KG1 (cell line): ENCODE measurements around the gene LTBP1.
"Not testable (repeated sequence)": the region's sequence is repeated elsewhere in the genome, so short reads cannot be mapped to it uniquely, and the experiment has no call there.

ENCODE experiments used
- DNase-seq: peaks from one replicate; lab custom pipeline; 2025; lab: John Stamatoyannopoulos, UW

Gene LTBP1, protein sequence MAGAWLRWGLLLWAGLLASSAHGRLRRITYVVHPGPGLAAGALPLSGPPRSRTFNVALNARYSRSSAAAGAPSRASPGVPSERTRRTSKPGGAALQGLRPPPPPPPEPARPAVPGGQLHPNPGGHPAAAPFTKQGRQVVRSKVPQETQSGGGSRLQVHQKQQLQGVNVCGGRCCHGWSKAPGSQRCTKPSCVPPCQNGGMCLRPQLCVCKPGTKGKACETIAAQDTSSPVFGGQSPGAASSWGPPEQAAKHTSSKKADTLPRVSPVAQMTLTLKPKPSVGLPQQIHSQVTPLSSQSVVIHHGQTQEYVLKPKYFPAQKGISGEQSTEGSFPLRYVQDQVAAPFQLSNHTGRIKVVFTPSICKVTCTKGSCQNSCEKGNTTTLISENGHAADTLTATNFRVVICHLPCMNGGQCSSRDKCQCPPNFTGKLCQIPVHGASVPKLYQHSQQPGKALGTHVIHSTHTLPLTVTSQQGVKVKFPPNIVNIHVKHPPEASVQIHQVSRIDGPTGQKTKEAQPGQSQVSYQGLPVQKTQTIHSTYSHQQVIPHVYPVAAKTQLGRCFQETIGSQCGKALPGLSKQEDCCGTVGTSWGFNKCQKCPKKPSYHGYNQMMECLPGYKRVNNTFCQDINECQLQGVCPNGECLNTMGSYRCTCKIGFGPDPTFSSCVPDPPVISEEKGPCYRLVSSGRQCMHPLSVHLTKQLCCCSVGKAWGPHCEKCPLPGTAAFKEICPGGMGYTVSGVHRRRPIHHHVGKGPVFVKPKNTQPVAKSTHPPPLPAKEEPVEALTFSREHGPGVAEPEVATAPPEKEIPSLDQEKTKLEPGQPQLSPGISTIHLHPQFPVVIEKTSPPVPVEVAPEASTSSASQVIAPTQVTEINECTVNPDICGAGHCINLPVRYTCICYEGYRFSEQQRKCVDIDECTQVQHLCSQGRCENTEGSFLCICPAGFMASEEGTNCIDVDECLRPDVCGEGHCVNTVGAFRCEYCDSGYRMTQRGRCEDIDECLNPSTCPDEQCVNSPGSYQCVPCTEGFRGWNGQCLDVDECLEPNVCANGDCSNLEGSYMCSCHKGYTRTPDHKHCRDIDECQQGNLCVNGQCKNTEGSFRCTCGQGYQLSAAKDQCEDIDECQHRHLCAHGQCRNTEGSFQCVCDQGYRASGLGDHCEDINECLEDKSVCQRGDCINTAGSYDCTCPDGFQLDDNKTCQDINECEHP (N-terminal part only)

DNA sequence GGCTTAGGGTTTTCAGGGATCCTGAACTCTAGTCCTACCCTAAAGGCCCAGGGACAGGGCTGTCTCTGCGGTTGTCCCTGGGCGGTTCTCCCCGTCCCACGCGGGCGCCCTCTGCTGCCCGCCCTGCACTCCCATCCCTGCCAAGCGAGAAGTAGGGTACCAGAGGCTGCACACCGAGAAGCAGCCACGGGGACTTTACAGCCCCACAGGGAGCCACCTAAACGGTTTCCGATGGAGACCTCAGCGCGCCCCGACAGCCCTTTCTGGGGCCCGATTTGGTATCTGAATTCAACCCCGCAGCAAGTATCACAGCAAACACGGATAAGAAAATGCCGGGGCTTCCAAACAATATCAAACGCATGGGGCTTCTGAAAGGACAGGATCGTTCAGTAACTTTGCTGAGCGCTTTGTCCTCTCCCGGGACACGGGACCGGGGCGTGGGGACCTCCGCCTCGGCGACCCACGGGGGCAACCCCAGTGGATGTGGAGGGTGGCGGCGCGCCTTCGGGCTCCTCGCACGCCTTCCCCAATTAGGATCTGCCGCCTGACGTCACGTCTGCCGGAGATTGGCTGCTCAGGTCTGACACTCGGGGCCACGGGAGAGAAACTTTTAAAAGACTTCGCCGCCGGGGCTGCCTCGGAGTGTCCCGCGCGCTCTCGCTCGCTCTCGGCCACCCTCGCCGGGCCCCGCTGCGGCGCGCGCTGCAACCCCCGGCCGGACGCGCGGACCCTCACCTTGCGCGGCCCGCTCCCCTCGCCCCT, at the start of gene LTBP1:
Gene LTBP1 (plus strand): TSS at position 640 of the 762 bp plus-strand sequence. CDS start 372 bp downstream, outside the sequence.
- peak; percentile 14 for DNase-seq

DNA sequence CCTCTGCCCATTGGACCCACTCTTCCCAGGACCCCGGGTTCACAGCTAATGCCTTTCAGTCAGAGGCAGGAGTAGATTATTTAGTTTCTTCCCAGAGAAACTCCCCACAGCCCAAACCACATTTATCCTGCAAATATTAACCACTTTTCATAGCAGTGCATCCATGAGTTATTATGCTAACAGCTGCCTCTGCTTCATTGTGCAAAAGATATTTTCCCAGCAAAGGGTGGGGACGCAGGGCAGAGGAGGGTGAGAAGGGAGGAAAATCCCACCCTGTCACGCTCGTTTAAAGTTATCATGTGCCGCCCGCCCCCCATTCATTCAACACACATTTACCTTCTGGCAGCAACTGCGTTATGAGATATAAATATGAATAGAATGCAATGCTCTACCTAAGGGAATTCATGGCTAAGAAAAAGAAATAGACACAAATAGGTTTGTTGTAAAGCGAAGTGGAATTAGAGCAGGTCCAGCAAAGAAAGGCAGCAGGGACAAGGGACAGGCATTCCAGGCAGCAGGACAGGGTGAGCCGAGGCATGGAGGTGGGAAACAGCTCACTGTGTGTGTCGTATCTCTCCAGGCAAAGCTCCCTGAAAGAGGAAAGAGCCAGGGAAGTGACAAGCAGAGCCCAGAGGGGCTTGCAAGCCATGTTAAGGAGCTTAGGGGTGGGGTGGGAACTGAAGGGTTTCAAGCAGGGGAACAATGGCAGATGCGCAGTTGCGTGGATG, 46.3 kb upstream of the LTBP1 start:
- DNase-seq = no peak

DNA sequence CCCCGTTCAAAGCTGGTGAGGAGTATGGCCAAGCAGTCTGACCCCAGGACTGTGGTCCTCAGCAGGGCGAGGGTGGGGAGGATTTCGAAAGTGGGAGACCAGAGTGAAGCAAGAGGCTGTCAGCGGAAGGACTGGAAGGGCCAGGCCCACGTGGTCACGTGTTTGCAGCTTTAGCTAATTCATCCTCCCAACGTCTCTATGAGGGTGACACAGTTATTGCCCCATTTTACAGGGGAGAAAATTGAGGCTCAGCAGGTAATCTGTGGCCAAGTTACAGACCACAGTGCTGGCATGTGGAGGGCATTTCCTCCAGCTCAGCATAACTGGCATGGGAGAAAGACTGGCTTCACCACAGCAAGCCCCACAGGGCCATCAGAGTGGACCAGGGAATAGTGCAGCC, 45.4 kb upstream of the LTBP1 start:
- no peak for DNase-seq

DNA sequence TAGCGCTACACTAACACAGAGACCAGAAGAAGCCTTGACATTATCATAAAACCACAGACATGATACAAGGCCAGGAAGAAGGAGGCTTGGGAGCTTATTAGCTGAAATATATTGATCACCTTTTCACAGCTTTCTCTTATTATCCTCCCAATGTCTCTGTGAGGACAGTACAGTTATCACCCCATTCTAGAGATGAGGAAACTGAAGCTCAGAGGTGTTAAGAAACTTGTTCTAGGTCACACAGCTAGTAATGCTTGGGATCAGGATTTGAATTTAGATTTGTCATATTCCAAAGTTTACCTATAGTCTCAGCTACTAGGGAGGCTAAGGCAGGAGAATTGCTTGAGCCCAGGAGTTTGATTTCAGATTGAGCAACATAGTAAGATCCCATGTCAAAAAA, 44.6 kb upstream of the LTBP1 start:
- no peak for DNase-seq

DNA sequence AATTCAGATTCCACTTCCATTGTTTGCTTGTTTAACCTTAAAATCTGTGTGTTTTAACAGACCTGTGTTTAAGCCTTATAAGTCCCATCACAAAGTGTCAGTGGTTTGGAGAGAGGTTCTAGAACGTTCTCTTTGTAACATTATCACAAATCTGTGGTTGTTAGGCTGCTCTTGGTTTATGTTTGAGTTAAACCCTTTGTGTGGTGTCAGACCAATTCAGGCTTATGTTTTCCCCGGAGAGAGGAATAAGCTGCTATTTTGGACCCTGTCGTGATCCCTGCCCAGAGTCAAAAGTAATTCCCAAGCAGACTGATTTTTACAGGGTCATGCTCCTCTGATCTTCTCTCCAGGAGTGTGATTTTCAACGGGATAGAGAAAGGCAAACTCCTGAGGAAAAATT, 43.8 kb upstream of the LTBP1 start:
- no peak for DNase-seq

DNA sequence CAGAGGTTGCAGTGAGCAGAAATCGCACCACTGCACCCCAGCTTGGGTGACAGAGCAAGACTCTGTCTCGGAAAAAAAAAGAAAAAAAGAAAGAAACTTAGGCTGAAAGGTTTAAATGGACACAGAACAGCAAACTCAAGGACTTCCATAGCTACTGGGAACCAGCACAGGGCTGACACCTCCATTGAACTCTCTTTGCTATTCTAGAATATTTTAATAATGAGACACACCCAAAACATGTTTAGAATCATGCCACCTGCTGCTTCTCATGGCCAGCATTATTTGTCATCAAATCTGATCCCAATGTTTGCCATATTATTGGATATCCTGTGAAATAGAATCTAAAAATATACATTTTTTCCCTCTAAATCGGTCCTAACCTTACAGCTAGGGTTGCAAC, 42.7 kb upstream of the LTBP1 start:
- DNase-seq = no peak

DNA sequence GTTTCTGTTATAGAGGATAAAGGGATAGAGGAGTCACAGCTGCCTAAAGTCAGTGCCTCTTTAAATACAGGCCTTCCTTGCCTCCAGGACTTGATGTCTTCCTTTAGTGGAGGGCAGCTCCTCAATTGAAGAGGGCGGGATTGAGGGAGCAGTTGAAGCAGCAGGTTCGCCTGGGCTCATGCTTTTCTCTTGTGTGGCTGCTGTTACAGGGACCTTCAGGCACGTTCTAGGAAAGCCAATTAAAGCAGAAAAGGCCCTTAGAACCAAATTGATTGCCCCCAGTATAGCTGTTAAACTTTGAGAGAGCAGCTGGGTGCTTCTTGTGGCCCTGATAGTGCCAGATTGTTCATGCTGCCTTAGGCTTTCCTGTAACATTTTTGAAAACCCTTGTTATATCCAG, 42.0 kb upstream of the LTBP1 start:
- no peak for DNase-seq

DNA sequence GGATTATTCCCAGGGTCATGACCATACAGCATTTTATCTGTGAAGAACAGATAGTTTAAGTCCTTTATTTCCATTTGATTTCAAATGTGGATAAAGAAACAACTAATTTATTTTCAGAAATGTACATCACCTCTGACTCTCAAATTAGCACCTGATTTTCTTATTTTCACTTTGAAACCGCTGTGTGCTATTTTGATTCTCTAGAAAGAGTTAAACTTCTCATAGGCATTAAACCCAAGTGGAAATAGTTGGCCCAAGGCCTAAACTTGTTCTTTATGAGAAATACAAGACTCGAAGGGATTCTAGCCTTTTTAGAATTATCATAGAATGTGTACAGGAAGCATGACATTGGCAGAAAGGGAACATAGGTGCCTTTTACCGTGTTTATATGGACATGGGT, 41.5 kb upstream of the LTBP1 start:
- DNase-seq = no peak

DNA sequence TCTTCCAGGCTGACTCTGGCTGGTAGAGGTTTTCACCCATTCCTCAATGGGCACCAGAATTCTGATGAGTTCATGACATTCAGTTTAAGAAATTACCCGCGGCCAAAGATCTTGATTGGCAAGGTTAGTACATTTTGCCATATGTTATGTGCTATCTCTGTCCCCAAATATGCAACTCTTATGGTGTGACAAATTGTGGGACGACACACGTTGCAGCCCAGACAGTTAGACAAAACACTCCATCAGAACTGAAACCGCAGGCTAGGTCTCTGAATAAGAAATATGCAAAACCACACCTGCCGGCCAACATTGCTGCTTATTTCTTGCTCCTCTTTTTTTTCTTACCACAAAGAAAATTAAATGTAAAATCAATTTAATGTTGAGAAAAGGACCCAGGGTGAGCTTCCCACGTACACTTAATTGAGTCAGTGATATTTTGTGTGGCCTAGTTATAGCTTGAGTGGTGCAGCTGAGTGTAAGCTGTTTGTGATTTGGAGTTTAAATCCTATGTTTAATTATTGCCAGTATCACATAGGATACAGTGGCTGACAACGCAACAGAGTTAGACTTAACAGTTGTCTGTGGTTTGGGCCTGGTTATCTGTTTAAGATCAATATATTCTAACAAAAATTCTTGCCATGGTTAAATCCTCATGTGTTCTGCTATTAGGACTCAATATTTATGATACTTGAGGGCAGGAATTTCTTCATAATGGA, 35.7 kb upstream of the LTBP1 start:
- DNase-seq = no peak

DNA sequence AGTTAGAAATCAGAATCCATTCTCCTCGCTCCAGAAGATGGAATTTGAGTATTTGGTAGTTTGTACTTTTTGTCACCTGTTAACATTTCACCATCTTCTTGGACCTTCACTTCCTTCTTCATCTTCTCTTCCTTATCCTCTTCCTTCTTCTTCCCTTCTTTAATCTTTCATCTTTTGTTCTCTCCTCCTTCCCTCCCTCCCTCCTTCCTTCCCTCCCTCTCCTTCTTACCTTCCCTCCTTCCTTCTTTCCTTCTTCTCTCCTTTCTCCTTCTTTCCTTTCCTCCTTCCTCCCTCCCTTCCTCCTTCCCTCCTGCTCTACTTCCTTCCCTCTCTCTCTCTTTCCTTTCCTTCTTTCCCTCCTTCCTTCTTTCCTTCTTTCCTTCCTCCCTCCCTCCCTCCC, 31.1 kb upstream of the LTBP1 start:
- DNase-seq = no peak

DNA sequence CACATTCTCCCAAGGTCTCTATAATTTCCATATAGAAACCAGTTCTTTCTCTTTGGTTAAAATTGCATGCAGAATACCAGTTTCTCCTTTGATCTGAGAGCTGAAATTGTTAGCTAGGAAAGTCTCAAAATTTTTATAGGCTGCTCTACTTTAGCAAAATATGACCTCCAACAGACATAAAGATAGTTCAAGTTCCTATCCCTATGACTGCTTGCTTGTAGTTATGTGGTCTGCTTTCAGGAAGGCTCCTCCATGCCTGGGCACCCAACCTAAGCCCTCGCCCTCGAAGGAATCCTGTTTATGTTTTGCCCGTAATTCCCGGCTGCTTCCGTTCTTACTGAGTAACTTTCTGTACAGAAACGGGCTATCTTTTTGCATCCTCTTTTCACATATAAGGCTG, 28.0 kb upstream of the LTBP1 start:
- DNase-seq = no peak

DNA sequence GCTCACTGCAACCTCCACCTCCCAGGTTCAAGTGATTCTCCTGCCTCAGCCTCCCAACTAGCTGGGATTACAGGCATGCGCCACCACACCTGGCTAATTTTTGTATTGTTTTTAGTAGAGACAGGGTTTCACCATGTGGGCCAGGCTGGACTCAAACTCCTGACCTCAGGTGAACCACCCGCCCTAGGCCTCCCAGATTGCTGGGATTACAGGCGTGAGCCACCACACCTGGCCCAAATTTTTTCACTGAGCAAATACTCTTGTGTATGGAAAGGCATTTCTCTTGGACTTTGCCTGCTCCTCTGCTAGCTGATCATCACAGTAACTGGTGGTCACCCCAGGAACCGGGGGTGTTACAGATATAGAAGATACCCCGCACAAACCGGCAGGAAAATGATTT, 26.9 kb upstream of the LTBP1 start:
- not testable (repeated sequence) for DNase-seq

DNA sequence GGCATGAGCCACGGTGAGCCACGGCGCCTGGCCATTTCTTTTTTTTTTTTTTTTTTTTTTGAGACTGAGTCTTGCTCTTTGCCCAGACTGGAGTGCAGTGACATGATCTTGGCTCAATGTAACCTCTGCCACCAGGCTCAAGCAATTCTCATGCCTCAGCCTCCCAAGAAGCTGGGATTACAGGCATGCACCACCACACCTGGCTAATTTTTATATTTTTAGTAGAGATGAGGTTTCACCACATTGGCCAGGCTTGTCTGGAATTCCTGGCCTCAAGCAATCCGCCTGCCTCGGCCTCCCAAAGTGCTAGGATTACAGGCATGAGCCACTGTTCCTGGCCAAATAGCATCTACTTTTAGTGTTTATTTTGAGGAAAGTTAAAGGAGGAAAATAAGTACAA, 25.3 kb upstream of the LTBP1 start:
- not testable (repeated sequence) for DNase-seq

DNA sequence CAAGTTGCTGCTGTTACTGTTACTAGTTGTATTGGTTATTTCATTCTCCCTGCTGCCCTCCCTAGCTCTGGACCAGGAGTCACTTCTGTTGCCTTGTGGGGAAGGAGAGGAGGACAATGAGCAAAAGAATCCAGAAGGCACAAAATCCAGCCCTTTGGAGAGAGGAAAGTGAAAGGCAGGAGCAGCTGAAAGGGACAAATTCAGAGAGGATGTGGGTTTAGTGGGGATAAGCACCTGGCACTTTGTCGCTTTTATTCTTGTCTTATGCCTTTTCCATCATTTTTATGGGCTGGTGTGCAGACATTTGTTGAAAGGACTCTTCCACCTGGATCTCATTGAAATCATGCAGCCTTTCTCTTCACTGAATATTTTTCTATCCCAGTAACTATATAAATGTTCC, 24.3 kb upstream of the LTBP1 start:
- DNase-seq = no peak

DNA sequence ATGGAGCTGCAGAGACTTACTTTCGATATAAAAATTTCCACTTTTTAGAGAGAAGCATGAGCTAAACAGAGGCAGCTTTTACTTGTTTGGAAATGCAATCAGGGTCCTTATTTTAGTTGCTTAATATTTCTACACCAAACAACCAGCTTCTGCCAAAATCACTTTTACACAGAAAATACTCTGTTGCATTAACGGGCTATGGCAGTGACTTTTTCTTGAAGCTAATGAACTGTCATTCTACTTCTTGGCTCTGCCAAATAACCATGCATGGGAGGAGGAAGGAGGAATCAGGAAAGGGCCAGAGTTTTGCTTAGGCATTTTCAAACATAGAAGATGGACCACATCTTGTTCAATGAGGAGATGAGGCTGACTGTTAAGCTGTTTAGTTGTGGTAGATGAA, 23.6 kb upstream of the LTBP1 start:
- DNase-seq = no peak

DNA sequence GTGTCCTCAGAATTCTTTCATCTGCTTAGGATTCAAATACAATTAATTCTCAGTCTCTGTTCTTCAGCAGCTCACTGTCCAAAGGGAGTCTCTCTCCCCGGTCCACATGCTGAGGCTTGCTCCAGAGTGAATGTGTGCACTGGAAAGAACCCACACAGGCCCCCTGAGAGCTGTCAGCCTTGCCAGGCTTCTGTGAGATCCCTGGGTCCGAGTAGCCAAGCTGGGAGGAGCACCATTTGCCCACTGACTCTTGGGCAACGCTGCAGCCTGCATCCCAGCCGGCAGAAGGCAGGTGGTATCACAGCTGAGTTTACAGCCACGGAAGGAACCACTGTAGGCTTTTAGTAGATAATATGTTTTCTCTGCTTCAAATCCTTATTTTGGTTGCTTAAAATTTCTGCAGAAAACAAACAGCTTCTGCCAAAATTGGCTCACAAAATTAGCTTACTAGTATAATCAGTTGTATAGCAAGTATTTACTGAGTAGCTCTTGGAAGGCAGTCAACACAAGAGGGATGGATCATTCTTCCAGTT, 21.4 kb upstream of the LTBP1 start:
- DNase-seq = no peak

DNA sequence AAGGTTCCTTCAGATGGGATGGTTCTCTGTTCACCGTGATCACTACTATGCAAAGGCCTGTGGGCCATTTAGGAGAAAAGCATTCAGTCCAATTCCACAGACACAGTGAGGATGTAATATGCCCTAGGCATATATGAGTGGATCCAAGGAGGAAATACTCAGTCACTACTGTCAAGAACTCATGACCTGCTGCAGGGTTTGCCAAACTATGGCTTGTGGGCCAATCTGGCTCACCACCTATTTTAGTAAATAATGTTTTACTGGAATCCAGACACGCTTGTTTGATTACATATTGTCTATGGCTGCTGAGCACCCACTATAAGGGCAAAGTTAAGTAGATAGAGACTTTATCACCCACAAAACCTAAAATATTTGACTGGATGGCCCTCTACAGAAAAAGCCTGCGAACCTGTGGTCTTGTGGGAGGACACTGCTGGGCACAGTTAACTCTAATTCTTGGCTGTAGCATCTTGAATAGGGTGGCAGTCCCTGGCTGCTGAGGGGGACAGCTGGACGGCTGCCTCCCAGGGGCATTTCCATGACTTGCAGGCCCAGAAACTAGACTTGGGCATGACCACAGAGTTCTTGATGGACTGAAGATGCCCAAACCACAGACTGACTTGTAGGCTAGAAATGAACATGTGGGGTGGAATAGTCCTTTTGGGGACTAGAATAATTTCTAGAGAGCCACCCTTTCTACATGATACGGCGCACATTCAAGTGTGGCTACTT, 20.6 kb upstream of the LTBP1 start:
- DNase-seq = no peak

DNA sequence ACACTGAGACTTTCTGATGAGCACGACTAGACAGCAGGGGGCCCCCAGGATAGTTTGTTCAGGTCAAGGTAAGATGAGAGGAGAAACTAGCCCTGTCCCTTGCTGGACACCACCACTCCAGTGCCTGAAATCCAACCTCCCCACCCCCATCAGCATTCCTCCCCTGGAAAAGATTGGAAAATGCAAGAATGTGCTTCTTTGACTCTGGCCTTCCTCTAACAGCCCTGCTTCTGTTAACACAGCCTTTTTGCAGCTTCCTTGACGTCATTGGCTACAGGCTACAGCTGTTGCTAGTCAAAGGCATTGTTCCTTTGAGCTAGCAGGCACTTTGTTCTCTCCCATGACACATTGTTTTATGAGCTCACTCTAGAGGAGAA, 20.1 kb upstream of the LTBP1 start:
- DNase-seq = no peak

DNA sequence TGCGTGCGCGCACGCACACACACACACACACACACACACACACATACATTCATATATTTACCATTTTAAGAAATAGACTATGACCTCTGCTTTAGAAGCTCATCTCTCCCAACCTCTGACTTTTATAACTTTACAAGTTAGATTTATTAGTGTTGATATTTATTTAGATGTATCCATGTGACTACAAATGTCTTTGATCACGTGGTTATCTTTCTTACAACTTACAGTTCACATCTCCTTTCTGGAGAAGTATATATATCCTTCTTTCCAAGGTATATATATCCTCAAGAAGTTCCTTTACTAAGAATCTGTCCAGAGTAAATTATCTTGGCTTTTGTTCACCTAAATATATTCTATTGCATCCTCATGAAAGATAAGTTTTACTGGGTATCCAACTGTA, 16.3 kb upstream of the LTBP1 start:
- DNase-seq = no peak

DNA sequence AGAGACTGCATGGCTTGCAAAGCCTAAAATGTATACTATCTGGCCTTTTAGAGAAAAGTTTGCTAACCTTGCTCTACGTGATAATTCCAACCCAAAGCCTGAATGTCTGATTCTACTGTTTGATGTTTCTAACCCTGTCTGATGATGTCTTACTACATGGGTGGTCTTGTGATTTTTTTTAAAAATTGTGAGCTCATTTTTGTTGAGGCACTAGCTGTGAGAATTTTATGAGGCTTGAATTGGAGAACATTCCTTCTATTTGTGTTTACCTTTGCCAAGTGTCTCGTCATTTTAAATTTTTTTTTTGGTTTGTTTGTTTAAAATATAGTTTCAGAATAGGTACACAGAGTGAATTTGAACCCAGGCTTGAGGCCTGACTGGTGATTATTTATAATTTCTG, 15.2 kb upstream of the LTBP1 start:
- DNase-seq = no peak
